GM19238 (cell line): ENCODE data around the gene ISOC1.

Experiments used
- DNase-seq: peaks from one replicate; pipeline ENCODE4 v3.0.0; 2011; ENCODE audit warnings: low spot score; ENCODE audit not compliant: insufficient read length

Gene ISOC1

DNA sequence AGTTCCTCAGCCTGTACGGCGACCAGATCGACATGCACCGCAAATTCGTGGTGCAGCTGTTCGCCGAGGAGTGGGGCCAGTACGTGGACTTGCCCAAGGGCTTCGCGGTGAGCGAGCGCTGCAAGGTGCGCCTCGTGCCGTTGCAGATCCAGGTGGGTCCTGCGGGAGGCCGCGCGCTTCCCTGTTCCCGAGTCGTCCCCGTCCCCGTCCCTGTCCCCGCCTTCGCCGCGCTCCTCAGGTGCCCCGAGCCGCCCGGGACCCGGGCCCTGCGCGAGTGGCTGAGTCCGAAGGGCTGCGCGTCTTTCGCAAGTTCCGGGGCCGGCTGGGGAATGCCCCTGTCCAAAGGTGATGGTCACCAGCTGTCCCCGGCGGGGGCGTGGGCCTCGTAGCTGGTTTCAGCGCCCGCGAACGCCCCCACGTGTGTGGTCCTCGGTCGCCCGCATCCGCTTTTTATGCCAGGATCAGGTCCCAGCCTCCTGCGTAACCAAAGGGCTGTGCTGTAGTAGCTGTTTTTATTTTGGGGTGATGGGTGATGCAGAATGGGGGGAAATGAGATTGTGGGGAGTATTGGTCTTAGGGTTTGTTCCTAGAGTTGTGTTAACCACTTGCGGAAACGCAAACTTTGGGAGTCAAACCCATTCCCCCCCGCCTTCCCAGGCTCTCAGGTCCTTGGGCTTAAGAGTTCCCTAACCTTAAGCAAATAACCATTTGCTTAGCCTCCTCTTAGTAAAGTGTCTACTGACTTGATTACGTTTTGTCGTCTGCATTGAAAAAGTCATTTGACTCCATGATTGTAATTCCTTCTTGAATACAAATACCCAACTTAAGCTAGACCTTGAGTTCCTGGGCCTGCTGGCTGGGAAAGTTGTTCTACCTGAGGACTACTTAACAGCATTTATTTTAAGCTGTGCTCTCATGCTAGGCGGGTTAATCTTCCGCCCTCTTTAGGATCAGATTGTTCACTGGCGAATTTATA, 663 bp downstream of the ISOC1 start:
- peak; percentile 38 for DNase-seq

DNA sequence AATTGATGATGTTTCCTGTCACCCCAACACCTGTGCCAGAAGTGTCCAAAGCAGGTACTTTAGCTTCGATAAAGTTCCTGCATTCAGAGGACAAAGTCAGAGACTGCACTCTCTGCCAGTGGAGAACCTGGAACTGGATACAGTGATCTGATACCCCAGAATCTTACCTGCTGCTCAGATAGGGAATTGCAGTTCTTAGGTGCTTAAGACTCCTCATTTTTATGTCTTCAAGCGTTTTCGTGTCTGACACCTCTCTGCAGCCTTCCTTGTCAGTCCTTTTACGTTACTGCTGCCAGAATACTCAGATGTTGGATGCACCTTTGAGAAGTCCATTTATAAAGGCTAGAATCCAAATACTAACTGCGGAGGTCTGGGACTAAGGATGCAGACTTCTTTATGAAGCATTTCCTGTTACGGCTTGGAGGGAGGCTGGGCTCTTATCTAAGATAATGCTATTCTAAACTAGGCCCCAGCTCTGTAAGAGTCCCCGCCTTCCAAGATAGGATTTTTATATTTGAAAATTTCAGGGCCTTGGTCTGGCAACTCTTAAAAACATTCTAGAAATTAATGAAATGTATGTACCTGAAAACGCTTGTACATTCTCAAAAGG, 1.9 kb downstream of the ISOC1 start:
- DNase-seq, result no peak

DNA sequence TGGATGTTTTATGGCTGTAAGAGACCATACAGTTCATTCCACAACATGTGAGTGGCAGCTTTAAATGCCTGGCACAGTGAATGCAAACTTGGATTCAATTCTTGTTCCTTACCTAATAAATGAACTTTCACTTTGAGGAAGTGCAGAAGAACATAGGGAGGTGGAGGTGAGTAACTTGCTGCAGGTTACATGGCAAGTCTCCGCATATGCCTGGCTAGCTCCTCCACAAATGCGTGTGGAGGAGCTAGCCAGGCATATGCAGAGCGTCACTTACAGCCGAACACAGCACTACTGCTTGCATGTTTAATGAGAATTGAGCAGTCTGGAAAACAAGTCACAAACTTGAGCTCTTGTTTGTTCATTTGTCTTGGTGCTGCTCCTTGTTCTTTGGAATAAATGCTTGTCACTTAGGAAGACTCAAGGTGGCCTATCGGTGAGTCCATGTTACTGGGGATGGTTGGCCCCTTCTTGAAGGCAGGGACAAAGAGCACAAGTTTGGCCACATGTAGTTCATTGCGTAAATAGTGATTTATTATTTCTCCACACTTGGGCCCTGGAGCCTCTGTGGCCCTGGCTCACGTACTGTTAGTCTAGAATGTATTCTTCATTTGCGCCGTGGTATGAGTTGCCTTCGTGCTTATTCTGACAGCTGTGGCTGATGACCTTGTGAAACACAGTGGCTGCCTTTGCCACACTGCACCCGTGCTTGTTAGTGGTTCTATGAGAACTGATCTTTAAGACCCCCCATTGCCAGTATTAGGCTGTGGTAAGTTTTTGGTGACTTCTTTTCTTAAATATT, 3.1 kb downstream of the ISOC1 start:
- DNase-seq, result no peak

GRCh38 chr5:129098488-129099183, 4.1 kb downstream of the ISOC1 start:
- DNase-seq, result no peak

GRCh38 chr5:129099184-129099569, 4.6 kb downstream of the ISOC1 start:
- no peak for DNase-seq

- no peak for DNase-seq
Observed at GRCh38 chr5:129101794-129102193, 7.2 kb downstream of the ISOC1 start.

GRCh38 chr5:129103397-129103796, 8.8 kb downstream of the ISOC1 start:
- no peak for DNase-seq

- DNase-seq, result no peak
Observed at GRCh38 chr5:129104915-129105455, 10.4 kb downstream of the ISOC1 start.

- DNase-seq, result no peak
Observed at GRCh38 chr5:129107637-129108036, 13.1 kb downstream of the ISOC1 start.

DNA sequence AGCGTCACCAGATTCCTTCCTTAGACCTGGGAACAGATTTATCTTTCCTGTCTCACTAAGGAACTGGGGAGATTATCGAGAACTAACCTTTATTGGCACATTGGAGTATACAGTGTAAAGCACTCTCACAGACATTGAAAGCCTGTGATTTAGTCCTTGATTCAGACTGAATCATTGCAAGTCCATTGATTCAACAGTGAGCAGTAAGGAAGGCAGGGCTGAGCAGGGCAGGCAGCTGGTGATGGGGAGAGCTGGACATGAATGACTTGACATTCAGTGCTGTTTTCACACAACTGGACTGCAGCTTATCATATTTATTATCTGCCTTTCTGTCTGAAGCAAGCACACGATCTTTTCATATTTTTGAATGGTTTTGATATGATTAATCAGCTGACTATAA, 16.2 kb downstream of the ISOC1 start:
- no peak for DNase-seq

- no peak for DNase-seq
Observed at GRCh38 chr5:129111351-129111750, 16.8 kb downstream of the ISOC1 start.

GRCh38 chr5:129112295-129112694, 17.7 kb downstream of the ISOC1 start:
- DNase-seq, result no peak

GRCh38 chr5:129113867-129114266, 19.3 kb downstream of the ISOC1 start:
- no peak for DNase-seq

DNA sequence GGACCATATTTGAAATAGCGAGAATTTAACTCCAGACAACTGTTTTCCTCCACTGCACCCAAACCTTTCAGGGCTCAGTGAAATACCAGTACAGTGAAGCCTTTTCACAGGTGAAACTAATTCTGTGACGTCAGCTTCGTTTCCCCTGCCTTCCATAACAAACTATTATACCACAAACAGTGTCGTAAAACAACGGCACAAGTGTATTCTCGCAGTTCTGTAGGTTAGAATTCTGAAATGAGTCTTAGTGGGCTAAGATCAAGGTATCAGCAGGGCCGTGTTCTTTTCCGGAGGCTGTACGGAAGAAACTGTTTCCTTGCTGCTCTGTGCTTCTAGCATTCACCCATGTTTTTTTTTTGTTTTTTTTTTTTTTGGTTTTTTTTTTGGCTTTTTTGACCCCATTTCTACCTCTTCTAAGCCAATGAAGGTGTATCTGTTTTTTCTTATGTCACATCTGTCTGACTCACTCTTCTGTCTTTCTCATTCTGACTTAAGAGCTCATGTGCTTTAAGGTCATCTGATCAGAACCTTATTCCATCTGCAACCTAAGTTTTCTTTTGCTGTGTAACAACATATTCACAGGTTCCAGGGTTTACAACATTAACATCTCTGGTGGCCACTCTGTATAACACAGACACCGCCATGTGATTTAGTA, 20.1 kb downstream of the ISOC1 start:
- DNase-seq, result no peak

DNA sequence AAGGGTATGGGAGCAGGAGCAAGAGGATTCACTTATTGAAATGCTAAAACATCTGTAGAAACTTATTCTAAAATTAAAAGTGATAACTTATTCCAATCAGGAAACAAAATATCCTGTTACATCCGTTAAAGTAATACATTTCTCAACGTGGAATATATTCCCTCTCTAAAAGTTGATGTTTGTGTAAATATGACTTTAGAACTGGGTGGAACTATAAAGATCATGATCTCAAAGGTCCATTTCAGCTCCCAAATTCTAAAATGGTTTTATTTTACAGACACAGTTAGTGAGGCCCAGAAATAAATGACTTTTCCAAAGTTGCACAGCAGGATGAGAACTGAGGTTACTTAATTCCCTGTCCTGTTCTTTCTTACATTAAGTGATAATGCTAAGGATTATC, 21.1 kb downstream of the ISOC1 start:
- DNase-seq, result no peak

- DNase-seq, result no peak
Observed at GRCh38 chr5:129116797-129117196, 22.2 kb downstream of the ISOC1 start.

DNA sequence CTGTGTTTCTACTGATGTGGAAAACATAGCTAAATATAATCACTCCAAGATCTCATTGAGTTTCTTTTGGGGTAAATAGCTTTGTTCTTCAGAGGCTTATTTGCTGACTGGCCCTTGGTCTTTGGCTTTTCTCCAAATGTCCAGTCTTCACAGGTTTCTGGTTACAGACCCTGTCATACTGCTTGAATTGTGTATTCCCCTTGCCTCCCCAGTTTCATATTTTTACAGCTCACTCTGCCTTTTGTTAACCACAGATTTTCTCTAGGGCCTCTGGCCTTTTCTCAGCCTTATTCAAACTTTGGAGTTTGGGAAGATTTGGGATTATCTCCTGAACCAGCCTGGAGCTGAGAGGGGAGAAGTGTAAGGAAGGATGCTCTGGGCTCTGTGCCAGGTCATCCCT, 23.9 kb downstream of the ISOC1 start:
- DNase-seq, result no peak

DNA sequence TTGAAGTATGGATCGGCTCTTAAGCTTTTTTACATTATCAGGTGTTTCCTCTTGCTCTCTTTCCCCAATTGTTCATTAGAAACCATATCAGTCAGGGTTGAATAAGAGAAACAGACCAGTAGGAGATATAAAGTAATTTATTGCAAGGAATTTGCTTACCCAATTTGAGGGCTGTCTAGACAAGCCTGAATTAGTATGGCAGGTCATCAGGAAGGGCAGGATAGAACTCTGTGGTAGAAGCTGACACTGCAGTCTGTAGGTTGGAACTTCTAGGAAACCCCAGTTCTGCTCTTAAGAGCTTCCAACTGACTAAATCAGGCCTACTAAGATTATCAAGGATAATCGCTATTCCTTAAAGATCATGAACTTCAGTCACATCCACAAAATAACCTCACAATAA, 24.3 kb downstream of the ISOC1 start:
- DNase-seq, result no peak

- no peak for DNase-seq
Observed at GRCh38 chr5:129120158-129120581, 25.6 kb downstream of the ISOC1 start.

- DNase-seq, result no peak
Observed at GRCh38 chr5:129122560-129122959, 28.0 kb downstream of the ISOC1 start.

DNA sequence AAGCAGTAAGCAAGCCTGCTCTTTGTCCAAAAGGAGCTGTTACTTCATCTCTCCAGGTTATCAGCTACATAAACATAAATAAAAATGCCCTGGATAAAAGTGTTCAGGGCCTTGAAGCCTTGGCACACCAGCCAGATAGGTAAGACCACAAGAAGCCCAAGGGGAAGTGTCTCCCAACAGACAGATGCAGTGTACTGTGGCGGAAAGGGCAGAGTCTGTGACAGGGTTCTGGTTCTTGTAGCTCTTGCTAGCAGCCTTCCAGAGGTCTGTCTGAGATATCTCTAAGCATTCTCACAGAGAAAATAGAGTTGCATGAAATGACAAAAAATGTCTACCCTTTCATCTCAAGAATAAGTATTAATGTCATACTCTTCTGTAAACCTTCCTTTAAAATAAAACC, 30.1 kb downstream of the ISOC1 start:
- DNase-seq, result no peak
